NCI-H345 treated with DMSO at 0.1 percent for 48 hours (cell line): ENCODE results near the gene TEX10.

ENCODE experiments used
- DNase-seq: peaks from one replicate; lab custom pipeline; 2025; ENCODE audit not compliant: unreplicated experiment; lab: John Stamatoyannopoulos, UW

The TEX10 gene

DNA sequence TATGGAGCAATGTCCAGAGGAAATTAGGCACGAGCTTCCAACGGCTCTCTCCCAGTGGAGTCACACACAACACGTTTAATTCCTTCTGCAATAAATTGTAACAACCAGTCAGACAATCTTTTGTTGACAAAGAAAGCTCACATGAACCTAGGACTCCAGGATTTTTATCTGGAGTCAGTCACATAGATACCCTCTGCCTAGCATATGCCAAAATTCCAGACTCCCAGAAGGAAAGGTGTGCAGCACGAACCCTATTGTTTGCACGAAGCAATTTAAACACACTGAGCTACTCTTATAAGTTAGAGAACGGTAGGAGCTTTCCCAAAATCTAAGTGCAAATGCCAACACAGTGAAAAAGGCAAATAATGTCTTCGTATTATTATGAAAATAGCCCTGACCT, 67.1 kb downstream of the TEX10 start:
- no peak for DNase-seq

DNA sequence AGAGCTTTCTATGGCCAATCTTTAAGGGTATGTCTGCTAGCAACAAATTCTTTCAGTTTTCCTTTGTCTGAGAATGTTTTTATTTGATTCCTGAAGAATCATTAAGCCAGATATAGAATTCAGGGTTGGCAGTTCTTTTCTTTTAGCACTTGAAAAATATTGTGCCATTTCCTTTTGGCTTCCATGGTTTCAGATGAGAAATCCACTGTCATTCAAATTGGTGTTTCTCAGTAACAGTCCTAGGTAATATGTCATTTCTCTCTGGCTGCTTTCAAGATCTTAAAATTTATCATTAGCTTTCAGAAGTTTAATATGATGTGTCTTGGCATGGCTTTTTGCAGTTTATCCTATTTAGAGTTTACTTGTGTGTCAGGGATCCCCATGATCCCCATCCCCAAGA, 67.7 kb downstream of the TEX10 start:
- DNase-seq: no peak

DNA sequence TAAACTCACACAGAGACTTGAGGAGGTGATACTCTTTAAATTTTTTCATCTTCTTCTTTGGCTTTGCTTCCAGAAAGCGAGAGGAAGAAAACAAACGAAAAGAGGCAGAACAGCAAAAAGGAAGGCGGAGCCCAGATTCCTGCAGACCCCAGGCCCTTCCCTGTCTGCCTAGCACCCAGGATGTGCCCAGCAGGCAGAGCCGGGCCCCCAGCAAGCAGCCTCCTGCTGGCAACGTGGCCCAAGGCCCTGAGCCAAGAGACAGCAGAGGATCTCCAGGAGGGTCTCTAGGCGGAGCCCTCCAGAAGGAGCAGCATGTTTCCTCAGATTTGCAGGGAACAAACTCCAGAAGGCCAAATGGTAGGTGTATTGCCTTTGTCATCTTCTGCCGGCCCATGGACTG, 68.5 kb downstream of the TEX10 start:
- DNase-seq: no peak

DNA sequence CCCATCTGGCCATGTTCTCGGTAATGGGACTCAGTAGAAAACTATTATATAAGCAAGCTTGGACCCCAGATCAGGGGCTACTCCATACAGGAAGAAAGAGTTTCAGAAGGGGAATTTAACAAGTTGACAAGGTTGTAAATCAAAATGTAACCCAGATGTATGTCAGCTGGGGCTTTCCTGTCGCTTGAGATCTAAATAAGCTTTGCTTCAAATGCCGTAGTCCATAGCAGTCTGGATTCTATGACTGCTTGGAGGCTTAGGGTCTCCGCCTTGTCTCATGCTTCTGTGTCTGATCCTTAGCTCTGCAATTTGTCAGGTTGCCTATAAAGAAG, 70.4 kb downstream of the TEX10 start:
- DNase-seq: no peak

DNA sequence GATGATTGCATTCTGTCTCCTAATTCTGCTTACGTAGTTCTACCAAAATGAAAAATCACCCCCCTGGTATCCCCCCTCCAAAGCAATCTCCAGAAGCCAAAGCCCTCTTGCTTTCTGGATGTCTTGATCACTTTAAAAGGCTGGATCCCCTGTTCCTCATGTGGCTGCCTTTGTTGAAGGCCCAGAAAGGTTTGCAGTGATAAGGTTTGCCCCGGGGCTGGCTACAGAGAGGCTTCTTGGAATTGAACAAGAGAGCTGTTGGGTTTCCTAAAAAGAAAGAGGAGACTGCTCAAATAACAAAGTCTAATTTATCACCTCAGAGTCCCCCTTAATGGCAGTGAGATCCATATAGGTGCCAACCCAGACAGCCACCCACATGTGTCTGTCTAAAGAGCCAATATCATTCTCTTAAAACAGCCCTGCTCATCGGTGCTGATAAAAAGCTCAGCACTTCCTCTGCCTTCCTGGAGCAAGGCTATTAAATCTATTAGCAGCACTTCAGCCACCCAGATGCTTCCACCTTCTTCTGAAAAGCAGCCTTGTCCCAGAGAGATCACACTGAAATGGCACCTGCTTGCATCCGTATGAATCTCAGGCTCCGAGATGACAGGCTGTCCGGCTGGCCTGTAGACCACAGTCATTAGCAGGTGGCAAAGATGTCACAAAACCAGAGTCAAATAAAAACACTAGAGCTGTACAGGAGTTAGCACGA, 70.9 kb downstream of the TEX10 start:
- no peak for DNase-seq

DNA sequence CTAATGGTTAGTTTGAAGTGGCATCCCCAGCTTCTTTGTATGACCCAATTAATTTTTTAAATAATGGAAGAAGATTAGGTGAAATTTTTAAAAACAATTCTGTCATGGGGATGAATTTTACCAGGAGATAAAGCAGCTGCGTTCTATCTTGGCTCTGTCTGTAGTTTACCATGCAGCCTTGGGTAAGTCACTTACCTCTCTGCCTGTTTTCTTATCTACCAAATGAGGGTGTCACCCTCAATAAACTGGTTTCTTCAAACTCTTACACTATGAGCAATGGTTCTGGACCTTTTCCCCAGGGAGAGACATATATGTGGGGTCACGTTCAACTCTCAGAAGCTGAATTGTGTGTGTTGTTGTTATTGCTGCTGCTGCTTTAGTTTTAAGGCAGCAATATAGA, 71.7 kb downstream of the TEX10 start:
- DNase-seq: no peak

DNA sequence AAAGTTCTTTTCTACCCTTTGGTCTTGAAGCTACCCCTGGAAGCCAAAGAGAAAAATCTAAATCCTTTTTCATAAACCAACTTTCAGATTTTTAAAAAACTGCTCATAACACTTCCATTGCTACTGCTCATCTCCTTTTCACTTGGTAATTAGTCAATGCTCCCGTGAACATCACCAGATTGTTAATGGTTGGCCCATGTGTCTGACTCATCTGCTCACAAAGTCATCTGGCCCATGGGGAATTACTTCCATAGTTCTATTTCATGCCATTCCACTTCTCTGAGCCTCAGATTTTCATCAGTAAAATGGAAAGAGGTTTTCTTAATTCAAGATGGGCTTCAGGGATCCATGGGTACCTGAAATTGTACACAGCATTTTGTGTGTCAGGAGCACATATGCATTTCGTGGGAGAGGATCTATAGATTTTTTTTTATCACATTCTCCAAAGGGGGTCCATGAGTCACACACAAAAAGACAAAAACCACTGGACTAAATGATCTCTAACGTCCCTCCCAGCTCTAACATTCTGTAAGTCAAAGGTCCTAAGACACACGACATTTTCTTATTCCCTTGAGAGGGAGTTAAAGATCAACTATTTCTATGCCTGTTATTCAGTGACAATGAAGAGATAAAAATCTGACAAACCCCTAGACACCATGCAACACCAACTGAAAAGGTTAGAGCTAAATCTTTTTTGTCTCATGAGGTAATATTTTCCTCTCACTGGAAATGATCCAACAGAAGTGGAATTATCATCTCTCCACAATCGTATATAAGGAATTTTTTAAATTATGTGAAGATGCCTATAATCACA, 75.4 kb downstream of the TEX10 start:
- DNase-seq: no peak

DNA sequence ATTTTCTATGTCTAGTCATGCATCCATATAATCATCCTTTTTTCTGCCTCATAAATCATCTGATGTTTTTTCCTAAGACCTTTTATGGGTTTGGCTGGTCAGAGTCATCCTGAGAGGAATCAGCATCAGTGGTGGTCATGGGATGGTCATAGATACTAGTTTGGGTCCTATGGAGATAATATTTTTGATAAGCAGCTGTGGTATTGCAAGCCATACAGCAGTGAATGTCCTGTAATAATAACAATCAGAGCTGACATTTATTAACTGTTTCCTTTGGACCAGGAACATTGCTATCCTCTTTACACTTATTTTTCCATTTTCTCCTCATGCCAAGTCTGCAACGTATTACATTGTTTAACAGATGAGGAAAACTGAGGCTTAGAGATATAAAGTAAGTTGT, 83.1 kb downstream of the TEX10 start:
- DNase-seq: no peak

DNA sequence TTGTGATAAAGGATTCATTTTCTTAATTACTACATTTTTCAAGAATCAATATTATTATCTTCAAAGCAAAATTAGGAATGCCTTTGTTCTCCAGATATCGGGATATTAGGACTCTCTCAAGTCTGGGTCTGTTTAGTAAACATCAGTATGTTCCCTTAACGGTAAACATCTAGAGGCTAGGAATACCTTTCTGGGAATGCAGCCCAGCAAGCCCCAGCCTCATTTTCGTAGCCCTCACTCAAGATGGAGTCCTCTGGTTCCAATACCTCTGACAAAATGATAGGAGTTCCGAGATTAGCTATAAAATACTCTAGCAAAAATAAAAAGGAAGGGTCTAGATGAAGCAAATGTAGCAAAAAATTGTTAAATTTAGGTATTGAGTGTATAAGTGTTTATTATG, 84.5 kb downstream of the TEX10 start:
- DNase-seq: no peak

DNA sequence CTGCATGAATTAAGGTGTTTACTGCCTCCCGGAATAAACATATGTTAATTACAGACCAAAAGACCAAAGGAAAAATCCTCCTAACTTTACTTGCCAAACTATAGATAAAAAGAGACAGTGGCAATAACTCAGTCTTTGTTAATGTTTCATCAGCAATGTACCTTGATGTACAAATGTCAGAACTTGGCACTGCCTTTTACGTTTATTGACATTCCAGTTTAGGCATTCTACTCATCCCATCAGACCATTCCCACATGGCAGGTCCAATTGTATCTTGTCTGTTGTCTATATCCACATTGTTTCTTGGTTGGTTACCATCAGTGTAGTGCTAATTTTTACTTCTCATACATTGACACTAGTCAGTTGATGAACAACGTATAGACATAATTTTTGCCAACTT, 85.5 kb downstream of the TEX10 start:
- no peak for DNase-seq
